Heart right ventricle (tissue), 16 donors: ENCODE data around the gene B4GALT7. TPM values are rescaled to one million over a fixed set of nuclear protein-coding genes. Genes with fewer than 3 reads are reported as not detected.

Source experiments
- ATAC-seq, 8 donors: fragments of 200-7000 bp; cut with Tn5 transposase; one replicate each; pipeline ENCODE4 v1.9.1; 2020; ENCODE audit warnings: mild to moderate bottlenecking in 8 of 8, moderate library complexity in 8 of 8, moderate number of reproducible peaks in 1 of 8
- DNase-seq, 2 donors: peaks; one replicate each; pipeline ENCODE4 v3.0.0-alpha.2; 2020
- H3K27ac ChIP-seq, 10 donors: fragments of 200-600 bp; sonication (generic) in 2 of 10; one replicate each; pipeline versions ENCODE4 v1.5.0 to v1.8.0; 2020 to 2022; ENCODE audit warnings: mild to moderate bottlenecking in 3 of 10
- H3K27me3 ChIP-seq, 7 donors: fragments of 200-600 bp; one replicate each; pipeline ENCODE4 v1.8.0; 2021 to 2022; ENCODE audit warnings: mild to moderate bottlenecking in 2 of 7
- H3K36me3 ChIP-seq, 9 donors: fragments of 200-600 bp; sonication (generic) in 1 of 9; one replicate each; pipeline versions ENCODE4 v1.5.0 to v1.8.0; 2020 to 2022; ENCODE audit warnings: mild to moderate bottlenecking in 2 of 9
- H3K4me1 ChIP-seq, 9 donors: fragments of 200-600 bp; sonication (generic) in 1 of 9; one replicate each; pipeline versions ENCODE4 v1.5.0 to v1.8.0; 2020 to 2022; ENCODE audit warnings: mild to moderate bottlenecking in 4 of 9
- H3K4me3 ChIP-seq, 10 donors: fragments of 200-600 bp; sonication (generic) in 2 of 10; one replicate each; pipeline versions ENCODE4 v1.5.0 to v1.8.0; 2020 to 2022; ENCODE audit warnings: mild to moderate bottlenecking in 7 of 10, moderate library complexity in 2 of 10
- H3K9me3 ChIP-seq, 11 donors: fragments of 200-600 bp in 10 of 11; sonication (generic) in 2 of 11; one replicate each; pipeline versions ENCODE4 v1.5.0 to v1.8.0; 2013 to 2022; ENCODE audit warnings: mild to moderate bottlenecking in 2 of 11, control low read depth in 1 of 11, moderate library complexity in 1 of 11
- CTCF ChIP-seq, 9 donors: fragments of 200-600 bp; sonication (generic) in 2 of 9; IDR thresholded peaks; one replicate each; pipeline versions ENCODE4 v1.5.0 to v1.8.0; 2021 to 2022; ENCODE audit warnings: antibody characterized with exemption in 9 of 9, mild to moderate bottlenecking in 5 of 9, moderate library complexity in 1 of 9
- WGBS, 2 donors: extraction: QIAGEN DNeasy Blood & Tissue Kit; methylation state at CpG; one replicate each; pipeline ENCODE4 v1.1.7; 2013; ENCODE audit warnings: inconsistent platforms in 1 of 2; 5-methylcytosine and 5-hydroxymethylcytosine counted together
- intact Hi-C, 10 donors: fragments of 100-400 bp; cut with DNase I; formaldehyde crosslinking; loops; one replicate each; pipeline versions ENCODE4 v1.11.1 to v1.14.2; 2022
- polyA plus RNA-seq, 2 donors: library from polyadenylated mRNA; stranded (reverse); fragments of 200-250 nt; gene quantifications; one replicate each; pipeline ENCODE4 v1.2.3, GENCODE V29; 2013
- total RNA-seq, 10 donors: library from RNA; stranded (reverse); fragmentation: NEBNext Ultra II Directional in 3 of 10; extraction: Animal tissue kit (Norgen Biotek cat#: 25700) in 3 of 10; gene quantifications; one replicate each; pipeline versions ENCODE4 v1.2.1 to v1.2.4, GENCODE V29; 2021 to 2023
- donor health status: Arrhythmogenic right ventricular cardiomyopathy.
- donor health status: ischemic (EF 13 %, LVEDD 7.1; RV severe dilation, severe dysfunction).
- donor health status: healthy with polysubstance abuse.
- donor health status: DM: no; HTN: yes; CAD: no.
- donor health status: DM: no; HTN: no; CAD: no.
- donor health status: ischemic (EF 25% LVEDD 6.9; RV normal size, moderate dysfunction).
- donor health status: ischemic (EF 25% LVEDD 5.7; RV mildly dilated, moderate dysfunction).
- donor health status: healthy.
- donor health status: DM: yes; HTN: yes; CAD: no.
- donor health status: Ischemic cardiomyopathy.
- donor health status: ischemic (EF 35%, LVEDD 5.7; RV mildly dilated, moderate dysfunction).
- donor health status: nonischemic (EF 11% LVEDD 7.7; RV severe dilation, severe dysfunction).
- donor health status: DM: yes; HTN: yes; CAD: no.
- donor health status: PGD.
- donor health status: ischemic (EF 29% LVEDD 5.4; RV normal size, mild dysfunction).
- donor health status: nonischemic (EF 23%, LVEDD 6.1; RV moderate dilation, normal function).

The B4GALT7 gene
- total and polyA plus RNA-seq, 12 donors = 9.8 to 29.7 (median 15.6) TPM

DNA sequence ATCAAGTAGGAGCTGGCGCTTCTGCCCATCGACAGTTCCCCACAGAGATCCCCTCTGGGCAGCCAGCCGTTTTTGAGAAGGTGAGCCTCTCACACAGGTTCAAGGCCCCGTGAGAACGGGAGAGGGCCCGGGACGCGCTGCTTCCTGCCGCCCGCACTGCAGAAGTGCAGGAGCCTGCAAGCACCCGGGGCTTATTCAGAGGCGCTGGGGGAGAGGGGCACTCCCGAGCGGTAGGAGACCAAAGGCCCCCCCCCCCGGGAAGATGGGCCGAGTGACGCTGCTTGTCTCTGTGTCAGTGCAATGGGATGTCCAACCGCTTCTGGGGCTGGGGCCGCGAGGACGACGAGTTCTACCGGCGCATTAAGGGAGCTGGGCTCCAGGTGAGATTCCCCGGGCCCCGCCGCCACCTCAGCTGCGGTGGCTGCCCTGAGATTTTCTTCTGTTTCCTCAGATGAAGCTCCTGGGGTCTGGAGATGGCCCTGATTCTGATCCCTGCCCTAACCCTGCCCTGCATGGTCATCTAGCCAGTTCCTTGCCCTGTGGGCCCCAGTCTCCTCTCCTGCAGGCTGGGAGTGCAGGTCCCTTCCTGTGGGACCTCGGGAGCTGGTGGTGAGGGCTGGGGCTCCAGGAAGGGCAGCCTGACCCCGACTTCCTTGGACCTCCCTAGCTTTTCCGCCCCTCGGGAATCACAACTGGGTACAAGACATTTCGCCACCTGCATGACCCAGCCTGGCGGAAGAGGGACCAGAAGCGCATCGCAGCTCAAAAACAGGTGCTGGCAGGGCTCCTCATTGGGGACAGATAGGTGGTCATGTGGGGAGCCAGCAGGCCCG lies 8.5 kb downstream of the B4GALT7 start:
- no peak for ATAC-seq

DNA sequence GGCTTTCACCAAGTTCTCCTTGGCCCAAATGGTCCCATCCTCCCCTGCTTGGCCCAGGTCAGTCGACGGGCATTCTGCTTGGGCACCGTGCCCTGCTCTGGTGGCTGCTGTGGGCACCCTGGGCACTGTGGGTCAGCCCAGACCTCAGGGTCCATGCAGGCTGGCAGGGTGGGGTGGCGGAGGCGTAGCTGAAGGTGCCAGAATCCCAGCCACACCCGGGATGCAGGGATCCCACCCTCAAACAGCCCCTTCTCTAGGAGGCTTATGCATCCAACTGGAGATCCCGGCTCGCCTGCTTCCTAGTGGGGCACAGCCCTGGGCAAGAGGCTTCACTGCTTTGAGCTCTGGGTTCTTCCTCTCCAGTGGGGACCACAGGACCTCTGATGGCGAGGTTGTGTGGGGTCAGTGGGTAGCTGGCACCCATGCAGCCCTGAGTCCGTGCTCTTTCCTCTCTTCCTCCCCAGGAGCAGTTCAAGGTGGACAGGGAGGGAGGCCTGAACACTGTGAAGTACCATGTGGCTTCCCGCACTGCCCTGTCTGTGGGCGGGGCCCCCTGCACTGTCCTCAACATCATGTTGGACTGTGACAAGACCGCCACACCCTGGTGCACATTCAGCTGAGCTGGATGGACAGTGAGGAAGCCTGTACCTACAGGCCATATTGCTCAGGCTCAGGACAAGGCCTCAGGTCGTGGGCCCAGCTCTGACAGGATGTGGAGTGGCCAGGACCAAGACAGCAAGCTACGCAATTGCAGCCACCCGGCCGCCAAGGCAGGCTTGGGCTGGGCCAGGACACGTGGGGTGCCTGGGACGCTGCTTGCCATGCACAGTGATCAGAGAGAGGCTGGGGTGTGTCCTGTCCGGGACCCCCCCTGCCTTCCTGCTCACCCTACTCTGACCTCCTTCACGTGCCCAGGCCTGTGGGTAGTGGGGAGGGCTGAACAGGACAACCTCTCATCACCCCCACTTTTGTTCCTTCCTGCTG lies 9.4 kb downstream of the B4GALT7 start:
- Histone ChIP-seq H3K4me1 (peaks cover 0 to 9% (median 2%) of the 10 kb centered on the region in 9 donors), H3K27me3 (no peaks in the 10 kb centered on the region), H3K36me3 (peaks cover 0 to 43% (median 0%) of the 10 kb centered on the region in 9 donors), H3K27ac (no peak overlapping the region), H3K9me3 (no peaks in the 10 kb centered on the region), H3K4me3 (no peak overlapping the region)
- TF ChIP-seq CTCF (IDR thresholded peaks at IDR 0.05) = no peak
- DNase-seq (no peak), ATAC-seq (peak in 1 of 8 donors; percentile 9)
- WGBS, 2 donors = 89 to 91% methylated on average over 21 of the region's 21 CpGs
- intact Hi-C loops = loop anchor here in 1 of 10 donors (5.0 kb wide), 1 partner anchor 453 kb away; no protein-coding TSS in a partner anchor

More for the DNA sequence above, 8.5 kb downstream of the B4GALT7 start:
- 93 to 94% methylated on average over 37 of the region's 37 CpGs for WGBS, 2 donors
- H3K4me3 ChIP-seq = no peak overlapping the region
- DNase-seq = no peak
- TF ChIP-seq CTCF (IDR thresholded peaks at IDR 0.05) = no peak
- no peaks in the 10 kb centered on the region for H3K9me3 ChIP-seq
- intact Hi-C loops = loop anchor here in 1 of 10 donors (5.0 kb wide), 1 partner anchor 454 kb away; no protein-coding TSS in a partner anchor
- no peaks in the 10 kb centered on the region for H3K27me3 ChIP-seq
- peaks cover 0 to 46% (median 0%) of the 10 kb centered on the region in 9 donors for H3K36me3 ChIP-seq
- H3K27ac ChIP-seq = no peak overlapping the region
- peaks cover 0 to 9% (median 2%) of the 10 kb centered on the region in 9 donors for H3K4me1 ChIP-seq

DNA sequence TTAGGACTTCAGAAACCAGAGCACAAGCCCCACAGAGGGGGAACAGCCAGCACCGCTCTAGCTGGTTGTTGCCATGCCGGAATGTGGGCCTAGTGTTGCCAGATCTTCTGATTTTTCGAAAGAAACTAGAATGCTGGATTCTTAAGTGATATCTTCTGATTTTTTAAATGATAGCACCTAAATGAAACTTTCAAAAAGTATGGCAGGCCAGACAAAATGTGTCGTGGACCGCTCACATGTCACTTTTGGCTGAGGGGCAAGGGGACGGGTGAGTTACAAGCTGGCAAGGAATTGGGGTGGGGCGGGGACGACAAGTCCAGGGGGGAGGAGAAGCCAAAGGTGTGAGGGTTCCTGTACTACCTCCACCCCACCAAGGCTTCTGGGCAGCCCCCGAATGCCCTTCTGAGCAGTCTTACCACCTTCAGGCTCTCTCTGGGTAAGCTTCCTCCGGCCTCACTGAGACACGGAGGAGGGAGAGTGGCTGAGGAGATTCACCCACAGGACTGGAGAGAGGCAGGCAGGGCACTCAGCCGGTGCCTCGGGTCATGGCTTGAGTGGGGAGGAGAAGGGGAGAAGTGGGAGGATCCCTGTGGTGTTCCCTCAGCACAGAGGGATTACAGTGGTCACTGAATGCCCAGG lies 10.3 kb downstream of the B4GALT7 start:
- TF ChIP-seq CTCF (IDR thresholded peaks at IDR 0.05) = no peak
- intact Hi-C loops = no loop called here
- Histone ChIP-seq H3K36me3 (peaks cover 0 to 34% (median 0%) of the 10 kb centered on the region in 9 donors), H3K27me3 (no peaks in the 10 kb centered on the region), H3K4me3 (no peak overlapping the region), H3K27ac (no peak overlapping the region), H3K9me3 (no peaks in the 10 kb centered on the region), H3K4me1 (peaks cover 0 to 9% (median 2%) of the 10 kb centered on the region in 9 donors)
- 77 to 80% methylated on average over 13 of the region's 13 CpGs for WGBS, 2 donors
- ATAC-seq = no peak
- DNase-seq = no peak
